ENCODE data around the gene SYP.

SYP gene

GRCh38 chrX:49206543-49206942, 6.5 kb upstream of the SYP start:
- TF ChIP-seq L3MBTL2 (conservative IDR thresholded peaks at IDR 0.05) (no peak), HDGF (IDR thresholded peaks at IDR 0.05; ENCODE audit: borderline replicate concordance) (no peak), PKNOX1 (IDR thresholded peaks at IDR 0.05) (no peak), ZNF384 (IDR thresholded peaks at IDR 0.05) (no peak), NFRKB (IDR thresholded peaks at IDR 0.05) (no peak), SP1 (IDR thresholded peaks at IDR 0.05) (no peak), LEF1 (IDR thresholded peaks at IDR 0.05; ENCODE audit: borderline replicate concordance) (no peak), ARNT (IDR thresholded peaks at IDR 0.05) (no peak), SUZ12 (IDR thresholded peaks at IDR 0.05) (no peak), ELF4 (IDR thresholded peaks at IDR 0.05) (no peak)
- POLR2A ChIA-PET = interaction anchor here (0.8 kb wide), 1 partner anchor 29 kb away, joined by 3 read pairs; the partner anchor contains the start of gene CCDC22
- CTCF ChIA-PET = no interaction called here
- DNase-seq (ENCODE audit: extremely low spot score) = no peak

DNA sequence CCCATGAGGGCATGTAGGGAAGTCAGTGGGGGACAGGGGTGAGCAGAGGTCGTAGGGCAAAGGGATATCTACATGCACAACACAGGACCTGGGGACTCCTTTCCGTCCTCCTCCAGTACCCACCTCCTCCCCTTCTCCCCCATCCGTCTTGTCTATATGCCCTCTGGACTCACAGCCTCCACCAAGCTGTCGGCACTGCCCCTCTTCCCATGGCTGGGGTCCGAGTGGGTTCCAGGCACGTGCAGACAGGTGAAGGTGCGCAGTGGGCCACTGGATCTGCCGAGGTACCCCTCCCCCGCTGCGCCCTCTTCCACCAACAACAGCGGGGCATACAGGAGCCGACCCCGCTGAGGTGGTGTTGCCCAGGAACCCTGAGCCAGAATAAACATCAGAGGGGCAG, 5.5 kb upstream of the SYP start:
- ChIA-PET CTCF (no interaction called here), POLR2A (no interaction called here)
- no peak for DNase-seq (ENCODE audit: extremely low spot score)
- TF ChIP-seq SP1 (IDR thresholded peaks at IDR 0.05) (no peak), ZNF384 (IDR thresholded peaks at IDR 0.05) (no peak), L3MBTL2 (conservative IDR thresholded peaks at IDR 0.05) (no peak), FOXM1 (IDR thresholded peaks at IDR 0.05; ENCODE audit: borderline replicate concordance) (no peak), SUZ12 (IDR thresholded peaks at IDR 0.05) (no peak), HDGF (IDR thresholded peaks at IDR 0.05; ENCODE audit: borderline replicate concordance) (no peak), NFRKB (IDR thresholded peaks at IDR 0.05) (no peak)

DNA sequence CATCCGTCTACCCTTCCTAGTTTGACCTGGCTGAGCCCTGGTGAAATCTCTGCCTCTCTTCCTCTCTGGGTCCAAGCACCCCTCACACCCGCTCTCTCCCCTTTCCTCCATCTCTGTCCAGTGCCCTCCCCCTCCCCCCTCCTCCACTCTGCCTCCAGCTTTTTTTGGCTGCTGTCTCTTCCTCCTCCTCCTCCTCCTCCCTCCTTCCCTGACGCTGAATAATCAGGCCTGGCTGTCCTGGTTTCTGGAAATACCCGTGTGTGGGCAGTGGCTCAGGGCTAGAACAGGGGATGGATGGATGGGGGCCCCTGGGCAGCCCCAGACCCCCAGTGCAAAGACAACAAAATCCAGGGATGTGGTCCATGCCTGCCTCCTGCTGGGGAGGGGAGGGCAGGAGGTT, 4.7 kb upstream of the SYP start:
- ChIA-PET POLR2A (no interaction called here), CTCF (no interaction called here)
- no peak for TF ChIP-seq FOXM1 (IDR thresholded peaks at IDR 0.05; ENCODE audit: borderline replicate concordance)
- no peak for TF ChIP-seq SUZ12 (IDR thresholded peaks at IDR 0.05)
- no peak for TF ChIP-seq TARDBP (IDR thresholded peaks at IDR 0.05)
- no peak for TF ChIP-seq CTBP1 (IDR thresholded peaks at IDR 0.05; ENCODE audit: borderline replicate concordance)
- no peak for TF ChIP-seq FOXK2 (IDR thresholded peaks at IDR 0.05)
- TF ChIP-seq PKNOX1 (IDR thresholded peaks at IDR 0.05) = no peak
- TF ChIP-seq ZNF384 (IDR thresholded peaks at IDR 0.05) = no peak
- TF ChIP-seq FOXA1 (IDR thresholded peaks at IDR 0.05) = no peak
- TF ChIP-seq NFRKB (IDR thresholded peaks at IDR 0.05) = no peak
- TF ChIP-seq SP1 (IDR thresholded peaks at IDR 0.05) = no peak
- no peak for TF ChIP-seq ARNT (IDR thresholded peaks at IDR 0.05)
- no peak for DNase-seq (ENCODE audit: extremely low spot score)

GRCh38 chrX:49204017-49204416, 4.0 kb upstream of the SYP start:
- DNase-seq (ENCODE audit: extremely low spot score) = no peak
- ChIA-PET CTCF (no interaction called here), POLR2A (no interaction called here)
- TF ChIP-seq FOXK2 (IDR thresholded peaks at IDR 0.05) = no peak
- no peak for TF ChIP-seq SUZ12 (IDR thresholded peaks at IDR 0.05)
- no peak for TF ChIP-seq FOXM1 (IDR thresholded peaks at IDR 0.05; ENCODE audit: borderline replicate concordance)
- TF ChIP-seq NFRKB (IDR thresholded peaks at IDR 0.05) = no peak
- TF ChIP-seq PKNOX1 (IDR thresholded peaks at IDR 0.05) = no peak
- no peak for TF ChIP-seq FOXA1 (IDR thresholded peaks at IDR 0.05)
- TF ChIP-seq L3MBTL2 (conservative IDR thresholded peaks at IDR 0.05) = no peak
- TF ChIP-seq LEF1 (IDR thresholded peaks at IDR 0.05; ENCODE audit: borderline replicate concordance) = no peak
- TF ChIP-seq CTBP1 (IDR thresholded peaks at IDR 0.05; ENCODE audit: borderline replicate concordance) = no peak
- TF ChIP-seq BHLHE40 (IDR thresholded peaks at IDR 0.05; ENCODE audit: borderline replicate concordance) = no peak
- TF ChIP-seq HDGF (IDR thresholded peaks at IDR 0.05; ENCODE audit: borderline replicate concordance) = no peak
- no peak for TF ChIP-seq SP1 (IDR thresholded peaks at IDR 0.05)
- TF ChIP-seq ARNT (IDR thresholded peaks at IDR 0.05) = no peak
- TF ChIP-seq ZNF384 (IDR thresholded peaks at IDR 0.05) = no peak
- TF ChIP-seq TARDBP (IDR thresholded peaks at IDR 0.05) = no peak
- no peak for TF ChIP-seq ELF4 (IDR thresholded peaks at IDR 0.05)

DNA sequence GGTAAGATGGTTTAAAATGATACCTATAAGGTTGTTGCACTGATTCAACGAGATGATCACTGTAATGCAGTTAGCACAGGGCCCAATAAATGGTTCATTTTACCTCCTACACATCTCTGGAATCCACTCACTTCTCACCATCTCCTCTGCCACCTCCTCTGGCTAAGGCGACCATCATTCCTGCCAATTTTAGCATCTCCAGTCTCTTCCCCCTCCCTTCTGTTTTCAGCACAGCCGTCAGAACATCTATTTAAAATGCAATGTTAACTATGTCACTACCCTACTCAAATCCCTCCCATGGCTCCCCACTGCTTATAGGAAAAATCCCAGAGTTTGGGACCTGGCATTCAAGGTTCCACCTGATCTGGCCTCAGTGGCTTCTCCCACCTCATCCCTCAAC, 3.5 kb upstream of the SYP start:
- TF ChIP-seq NFRKB (IDR thresholded peaks at IDR 0.05) (no peak), ELF4 (IDR thresholded peaks at IDR 0.05) (no peak), HDGF (IDR thresholded peaks at IDR 0.05; ENCODE audit: borderline replicate concordance) (no peak), FOXA1 (IDR thresholded peaks at IDR 0.05) (no peak), FOXM1 (IDR thresholded peaks at IDR 0.05; ENCODE audit: borderline replicate concordance) (no peak), BHLHE40 (IDR thresholded peaks at IDR 0.05; ENCODE audit: borderline replicate concordance) (no peak), TARDBP (IDR thresholded peaks at IDR 0.05) (no peak), PKNOX1 (IDR thresholded peaks at IDR 0.05) (no peak), SUZ12 (IDR thresholded peaks at IDR 0.05) (no peak), ZNF384 (IDR thresholded peaks at IDR 0.05) (no peak), CTBP1 (IDR thresholded peaks at IDR 0.05; ENCODE audit: borderline replicate concordance) (no peak), L3MBTL2 (conservative IDR thresholded peaks at IDR 0.05) (no peak), ARNT (IDR thresholded peaks at IDR 0.05) (no peak), FOXK2 (IDR thresholded peaks at IDR 0.05) (no peak), SP1 (IDR thresholded peaks at IDR 0.05) (no peak), LEF1 (IDR thresholded peaks at IDR 0.05; ENCODE audit: borderline replicate concordance) (no peak)
- ChIA-PET CTCF (no interaction called here), POLR2A (no interaction called here)
- no peak for DNase-seq (ENCODE audit: extremely low spot score)

GRCh38 chrX:49202022-49202421, 2.0 kb upstream of the SYP start:
- CTCF ChIA-PET = interaction anchor here (2.5 kb wide), 1 partner anchor 9 kb away, joined by 7 read pairs; no protein-coding TSS in a partner anchor
- POLR2A ChIA-PET = no interaction called here
- DNase-seq (ENCODE audit: extremely low spot score) = no peak
- TF ChIP-seq NFRKB (IDR thresholded peaks at IDR 0.05) (no peak), FOXA1 (IDR thresholded peaks at IDR 0.05) (no peak), TARDBP (IDR thresholded peaks at IDR 0.05) (no peak), HDGF (IDR thresholded peaks at IDR 0.05; ENCODE audit: borderline replicate concordance) (no peak), ZNF384 (IDR thresholded peaks at IDR 0.05) (no peak), LEF1 (IDR thresholded peaks at IDR 0.05; ENCODE audit: borderline replicate concordance) (no peak), ARNT (IDR thresholded peaks at IDR 0.05) (no peak), ELF4 (IDR thresholded peaks at IDR 0.05) (no peak), FOXK2 (IDR thresholded peaks at IDR 0.05) (no peak), FOXM1 (IDR thresholded peaks at IDR 0.05; ENCODE audit: borderline replicate concordance) (no peak)

Measured in HEK293T (cell line).